Osteocyte (in vitro differentiated cells): Measurements from ENCODE around the gene PAQR7. TPM values are rescaled to one million over a fixed set of nuclear protein-coding genes. Genes with fewer than 3 reads are reported as not detected.
A peak's percentile ranks its signal among the peaks of the same experiment; 100 is the strongest.

ENCODE experiments used
- DNase-seq: peaks from one replicate; pipeline ENCODE4 v3.0.0; 2021; ENCODE audit warnings: mixed read lengths; ENCODE audit not compliant: unreplicated experiment; ENCODE audit errors: extremely low spot score
- H3K27ac Mint-ChIP-seq: one replicate; pipeline ENCODE4 v1.8.0; 2021; ENCODE audit warnings: mild to moderate bottlenecking, mixed read lengths; ENCODE audit not compliant: unreplicated experiment
- H3K27me3 Mint-ChIP-seq: one replicate; pipeline ENCODE4 v1.8.0; 2021; ENCODE audit warnings: mixed read lengths; ENCODE audit not compliant: unreplicated experiment
- H3K36me3 Mint-ChIP-seq: one replicate; pipeline ENCODE4 v1.8.0; 2021; ENCODE audit warnings: mixed read lengths; ENCODE audit not compliant: unreplicated experiment
- H3K4me1 Mint-ChIP-seq: one replicate; pipeline ENCODE4 v1.8.0; 2021; ENCODE audit warnings: mixed read lengths; ENCODE audit not compliant: unreplicated experiment
- H3K4me3 Mint-ChIP-seq: one replicate; pipeline ENCODE4 v1.8.0; 2021; ENCODE audit warnings: mild to moderate bottlenecking, moderate library complexity, mixed read lengths; ENCODE audit not compliant: unreplicated experiment
- H3K9me3 Mint-ChIP-seq: one replicate; pipeline ENCODE4 v1.8.0; 2021; ENCODE audit warnings: mixed read lengths; ENCODE audit not compliant: unreplicated experiment
- total RNA-seq: library from RNA; stranded (reverse); gene quantifications from 2 replicates; pipeline ENCODE4 v1.2.1, GENCODE V29; 2021
- TF ChIP-seq, protein P1 (sequence below): fragments of 200-600 bp; sonication (generic); IDR thresholded peaks from 2 replicates; pipeline ENCODE4 v1.5.0; 2021; ENCODE audit warnings: antibody characterized with exemption, mild to moderate bottlenecking, moderate library complexity

PAQR7 gene
- total RNA-seq, 1 donor from 2014 or later = 11.0 TPM

DNA sequence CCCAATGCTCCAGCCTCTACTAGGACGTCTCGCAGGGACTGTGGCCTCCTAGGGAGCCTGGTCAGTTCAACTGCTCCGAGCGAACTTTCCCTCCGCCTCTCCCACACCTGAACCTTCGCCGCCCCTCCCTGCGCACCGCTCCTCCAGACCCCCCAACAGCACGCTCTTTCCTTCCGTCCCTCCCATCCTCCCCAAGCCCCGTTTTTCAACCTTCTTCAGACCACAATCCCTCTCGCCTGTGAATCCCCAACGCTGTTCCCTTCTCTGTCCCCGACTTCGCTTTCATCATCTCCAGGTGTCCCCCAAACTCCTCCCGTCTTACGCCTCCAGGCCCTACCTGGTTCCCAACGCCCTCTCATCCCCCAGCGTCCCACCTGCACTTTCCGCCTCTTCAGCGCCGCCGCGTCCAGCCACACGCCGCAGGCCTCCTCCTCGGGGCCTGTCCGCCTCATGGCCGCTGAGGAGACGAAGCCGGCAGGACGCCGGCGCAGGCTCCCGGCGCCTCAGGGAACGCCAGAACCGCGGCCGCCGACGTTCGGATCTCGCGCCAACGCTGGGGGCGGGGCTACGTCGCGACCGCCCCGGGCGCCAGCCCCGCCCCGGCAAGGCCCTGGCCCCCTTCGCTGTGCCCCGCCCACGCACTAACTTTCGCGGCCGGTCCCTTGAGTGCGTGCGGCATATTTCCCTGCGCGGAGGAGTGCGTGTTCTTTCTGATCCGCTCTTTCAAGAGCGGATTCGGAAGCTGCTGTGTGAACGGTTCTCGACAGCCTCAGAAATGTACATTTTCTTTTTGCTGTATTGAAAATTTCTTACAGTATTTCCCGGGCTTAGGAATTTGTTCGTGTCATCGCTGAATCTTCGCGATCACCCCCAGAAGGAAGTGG lies 16.4 kb downstream of the PAQR7 start, which contains the start of gene AUNIP:
Gene AUNIP (minus strand): TSS at position 552 of the 884 bp plus-strand sequence. CDS start 100 bp downstream, at position 452.
- peaks cover 24% of the 10 kb centered on the region for H3K4me1 Mint-ChIP-seq
- TF ChIP-seq, protein P1, sequence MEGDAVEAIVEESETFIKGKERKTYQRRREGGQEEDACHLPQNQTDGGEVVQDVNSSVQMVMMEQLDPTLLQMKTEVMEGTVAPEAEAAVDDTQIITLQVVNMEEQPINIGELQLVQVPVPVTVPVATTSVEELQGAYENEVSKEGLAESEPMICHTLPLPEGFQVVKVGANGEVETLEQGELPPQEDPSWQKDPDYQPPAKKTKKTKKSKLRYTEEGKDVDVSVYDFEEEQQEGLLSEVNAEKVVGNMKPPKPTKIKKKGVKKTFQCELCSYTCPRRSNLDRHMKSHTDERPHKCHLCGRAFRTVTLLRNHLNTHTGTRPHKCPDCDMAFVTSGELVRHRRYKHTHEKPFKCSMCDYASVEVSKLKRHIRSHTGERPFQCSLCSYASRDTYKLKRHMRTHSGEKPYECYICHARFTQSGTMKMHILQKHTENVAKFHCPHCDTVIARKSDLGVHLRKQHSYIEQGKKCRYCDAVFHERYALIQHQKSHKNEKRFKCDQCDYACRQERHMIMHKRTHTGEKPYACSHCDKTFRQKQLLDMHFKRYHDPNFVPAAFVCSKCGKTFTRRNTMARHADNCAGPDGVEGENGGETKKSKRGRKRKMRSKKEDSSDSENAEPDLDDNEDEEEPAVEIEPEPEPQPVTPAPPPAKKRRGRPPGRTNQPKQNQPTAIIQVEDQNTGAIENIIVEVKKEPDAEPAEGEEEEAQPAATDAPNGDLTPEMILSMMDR = no peak
- H3K36me3 Mint-ChIP-seq = peaks cover 8% of the 10 kb centered on the region
- H3K27ac Mint-ChIP-seq = peak within 1 kb of the TSS; percentile 99
- H3K27me3 Mint-ChIP-seq = no peaks in the 10 kb centered on the region
- peak; percentile 95 for DNase-seq
- no peaks in the 10 kb centered on the region for H3K9me3 Mint-ChIP-seq
- H3K4me3 Mint-ChIP-seq = peak within 1 kb of the TSS; percentile 94

DNA sequence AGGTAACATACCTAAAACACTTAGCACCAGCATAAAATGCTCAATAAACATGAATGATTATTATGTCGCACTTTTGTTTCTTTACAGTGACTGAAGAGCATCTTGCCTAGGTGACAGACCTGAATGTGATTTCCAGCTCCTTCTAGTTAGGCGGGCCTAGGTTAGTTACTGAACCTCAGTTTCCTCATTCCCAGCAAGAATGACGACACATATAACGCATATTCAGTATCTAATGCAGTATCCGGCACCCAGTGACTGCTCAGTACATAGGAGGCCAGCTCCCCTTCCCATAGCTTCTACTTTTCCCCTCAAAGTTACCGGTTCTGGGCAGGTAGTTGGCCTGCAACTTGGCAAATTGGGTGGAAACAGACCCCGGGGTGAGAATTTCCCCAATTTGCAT lies 17.0 kb downstream of the PAQR7 start:
- H3K4me3 Mint-ChIP-seq = peak overlapping the region; percentile 94
- H3K9me3 Mint-ChIP-seq = no peaks in the 10 kb centered on the region
- TF ChIP-seq, protein P1 = no peak
- H3K36me3 Mint-ChIP-seq = peaks cover 8% of the 10 kb centered on the region
- H3K27me3 Mint-ChIP-seq = no peaks in the 10 kb centered on the region
- peaks cover 24% of the 10 kb centered on the region for H3K4me1 Mint-ChIP-seq
- H3K27ac Mint-ChIP-seq = peak overlapping the region; percentile 84
- no peak for DNase-seq

DNA sequence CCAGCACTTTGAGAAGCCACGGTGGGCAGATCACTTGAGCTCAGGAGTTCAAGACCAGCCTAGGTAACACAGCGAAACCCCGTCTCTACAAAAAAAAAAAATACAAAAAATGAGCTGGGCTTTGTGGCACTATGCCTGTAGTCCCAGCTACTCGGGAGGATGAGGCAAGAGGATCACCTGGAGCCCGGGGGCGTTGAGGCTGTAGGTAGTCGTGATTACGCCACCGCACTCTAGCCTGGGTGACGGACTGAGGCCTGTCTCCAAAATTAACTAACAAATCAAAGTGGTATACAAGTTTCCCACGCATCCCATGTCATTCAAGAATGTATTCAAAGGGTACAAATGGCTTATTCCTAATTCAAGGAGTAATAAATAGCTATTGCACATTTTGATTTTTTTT lies 18.7 kb downstream of the PAQR7 start:
- Mint-ChIP-seq H3K9me3 (no peaks in the 10 kb centered on the region), H3K4me3 (no peak overlapping the region), H3K36me3 (no peaks in the 10 kb centered on the region), H3K27me3 (no peaks in the 10 kb centered on the region), H3K4me1 (peaks cover 22% of the 10 kb centered on the region), H3K27ac (no peak overlapping the region)
- peak; percentile 73 for DNase-seq
- TF ChIP-seq, protein P1 = no peak

GRCh38 chr1:25854554-25854953 lies 21.0 kb downstream of the PAQR7 start:
- Mint-ChIP-seq H3K36me3 (no peaks in the 10 kb centered on the region), H3K4me3 (no peak overlapping the region), H3K4me1 (peaks cover 8% of the 10 kb centered on the region), H3K27me3 (no peaks in the 10 kb centered on the region), H3K27ac (no peak overlapping the region), H3K9me3 (no peaks in the 10 kb centered on the region)
- no peak for DNase-seq
- TF ChIP-seq, protein P1 = no peak

DNA sequence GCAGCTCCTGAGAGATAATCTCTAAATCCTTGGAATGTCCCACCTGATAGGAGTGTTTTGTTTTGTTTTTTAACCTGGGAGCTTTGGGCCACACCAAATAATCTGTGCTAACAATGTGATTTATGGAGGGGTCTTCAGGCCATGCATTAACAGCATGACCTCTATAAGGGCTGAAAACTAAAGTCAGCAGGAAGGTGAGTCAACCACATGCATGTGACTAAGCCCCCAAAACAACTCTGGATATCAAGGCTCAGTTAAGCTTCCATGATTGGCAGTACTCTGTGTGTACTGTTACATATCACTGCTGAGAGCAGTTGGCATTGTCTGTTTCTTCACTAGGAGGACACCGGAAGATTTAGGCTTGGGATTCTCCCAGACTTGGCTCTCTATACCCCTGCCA lies 27.0 kb downstream of the PAQR7 start:
- Mint-ChIP-seq H3K4me1 (no peaks in the 10 kb centered on the region), H3K4me3 (no peak overlapping the region), H3K36me3 (no peaks in the 10 kb centered on the region), H3K9me3 (no peaks in the 10 kb centered on the region), H3K27me3 (no peaks in the 10 kb centered on the region), H3K27ac (no peak overlapping the region)
- DNase-seq = no peak
- TF ChIP-seq, protein P1 = no peak
